Panc1 (cell line): Measurements from ENCODE around the gene RBPJL.

Source experiments
- TF ChIP-seq, protein P1 (sequence below): fragments of 450-650 bp; IDR thresholded peaks from 2 replicates; pipeline ENCODE4 v1.5.1; 2017; ENCODE audit warnings: mild to moderate bottlenecking
- TF ChIP-seq, protein P2 (sequence below), 2 experiments: IDR thresholded peaks; 2 replicates each; pipeline ENCODE4 v1.6.1; 2011 to 2012; ENCODE audit warnings: low read depth in 2 of 2, control low read depth in 1 of 2, low read length in 1 of 2, mild to moderate bottlenecking in 1 of 2, moderate library complexity in 1 of 2; ENCODE audit not compliant: insufficient read depth in 1 of 2

DNA sequence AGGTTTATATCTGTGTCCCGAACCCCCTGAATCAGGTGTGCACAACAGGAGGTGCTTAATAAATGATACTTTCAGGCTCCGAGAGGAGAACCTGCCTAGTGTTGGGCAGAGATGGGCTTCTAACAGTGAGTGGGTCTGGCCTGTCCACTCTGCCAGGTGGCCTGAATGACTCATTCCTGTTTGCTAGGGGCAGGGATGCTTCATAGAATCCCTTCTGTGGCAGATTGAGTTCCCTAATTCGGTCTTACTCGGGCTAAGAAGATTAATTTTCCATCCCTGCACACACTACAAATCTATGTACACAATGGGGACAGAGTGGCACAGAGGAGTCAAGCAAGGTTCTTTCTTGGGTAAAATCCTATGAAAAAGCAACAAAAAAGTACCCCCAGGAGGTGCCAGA lies 21.8 kb downstream of the RBPJL start:
- TF ChIP-seq, protein P1, sequence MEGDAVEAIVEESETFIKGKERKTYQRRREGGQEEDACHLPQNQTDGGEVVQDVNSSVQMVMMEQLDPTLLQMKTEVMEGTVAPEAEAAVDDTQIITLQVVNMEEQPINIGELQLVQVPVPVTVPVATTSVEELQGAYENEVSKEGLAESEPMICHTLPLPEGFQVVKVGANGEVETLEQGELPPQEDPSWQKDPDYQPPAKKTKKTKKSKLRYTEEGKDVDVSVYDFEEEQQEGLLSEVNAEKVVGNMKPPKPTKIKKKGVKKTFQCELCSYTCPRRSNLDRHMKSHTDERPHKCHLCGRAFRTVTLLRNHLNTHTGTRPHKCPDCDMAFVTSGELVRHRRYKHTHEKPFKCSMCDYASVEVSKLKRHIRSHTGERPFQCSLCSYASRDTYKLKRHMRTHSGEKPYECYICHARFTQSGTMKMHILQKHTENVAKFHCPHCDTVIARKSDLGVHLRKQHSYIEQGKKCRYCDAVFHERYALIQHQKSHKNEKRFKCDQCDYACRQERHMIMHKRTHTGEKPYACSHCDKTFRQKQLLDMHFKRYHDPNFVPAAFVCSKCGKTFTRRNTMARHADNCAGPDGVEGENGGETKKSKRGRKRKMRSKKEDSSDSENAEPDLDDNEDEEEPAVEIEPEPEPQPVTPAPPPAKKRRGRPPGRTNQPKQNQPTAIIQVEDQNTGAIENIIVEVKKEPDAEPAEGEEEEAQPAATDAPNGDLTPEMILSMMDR = no peak
- TF ChIP-seq, protein P2, sequence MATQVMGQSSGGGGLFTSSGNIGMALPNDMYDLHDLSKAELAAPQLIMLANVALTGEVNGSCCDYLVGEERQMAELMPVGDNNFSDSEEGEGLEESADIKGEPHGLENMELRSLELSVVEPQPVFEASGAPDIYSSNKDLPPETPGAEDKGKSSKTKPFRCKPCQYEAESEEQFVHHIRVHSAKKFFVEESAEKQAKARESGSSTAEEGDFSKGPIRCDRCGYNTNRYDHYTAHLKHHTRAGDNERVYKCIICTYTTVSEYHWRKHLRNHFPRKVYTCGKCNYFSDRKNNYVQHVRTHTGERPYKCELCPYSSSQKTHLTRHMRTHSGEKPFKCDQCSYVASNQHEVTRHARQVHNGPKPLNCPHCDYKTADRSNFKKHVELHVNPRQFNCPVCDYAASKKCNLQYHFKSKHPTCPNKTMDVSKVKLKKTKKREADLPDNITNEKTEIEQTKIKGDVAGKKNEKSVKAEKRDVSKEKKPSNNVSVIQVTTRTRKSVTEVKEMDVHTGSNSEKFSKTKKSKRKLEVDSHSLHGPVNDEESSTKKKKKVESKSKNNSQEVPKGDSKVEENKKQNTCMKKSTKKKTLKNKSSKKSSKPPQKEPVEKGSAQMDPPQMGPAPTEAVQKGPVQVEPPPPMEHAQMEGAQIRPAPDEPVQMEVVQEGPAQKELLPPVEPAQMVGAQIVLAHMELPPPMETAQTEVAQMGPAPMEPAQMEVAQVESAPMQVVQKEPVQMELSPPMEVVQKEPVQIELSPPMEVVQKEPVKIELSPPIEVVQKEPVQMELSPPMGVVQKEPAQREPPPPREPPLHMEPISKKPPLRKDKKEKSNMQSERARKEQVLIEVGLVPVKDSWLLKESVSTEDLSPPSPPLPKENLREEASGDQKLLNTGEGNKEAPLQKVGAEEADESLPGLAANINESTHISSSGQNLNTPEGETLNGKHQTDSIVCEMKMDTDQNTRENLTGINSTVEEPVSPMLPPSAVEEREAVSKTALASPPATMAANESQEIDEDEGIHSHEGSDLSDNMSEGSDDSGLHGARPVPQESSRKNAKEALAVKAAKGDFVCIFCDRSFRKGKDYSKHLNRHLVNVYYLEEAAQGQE (IDR thresholded peaks at IDR 0.05; ENCODE audit: insufficient read depth in 1 of 2, low read depth in 2 of 2, low read length in 1 of 2) = no peak
